HG03558 (cell line): ENCODE measurements around the gene VAC14.

Source experiments
- ATAC-seq: cut with Tn5 transposase; IDR thresholded peaks from one replicate; pipeline ENCODE4 v1.9.1; 2021; ENCODE audit warnings: moderate number of reproducible peaks; ENCODE audit not compliant: unreplicated experiment; ENCODE audit errors: extremely low read depth

Gene VAC14

GRCh38 chr16:70711211-70712031 is 89.5 kb downstream of the VAC14 start:
- ATAC-seq: no peak

GRCh38 chr16:70710422-70711210 is 90.3 kb downstream of the VAC14 start:
- no peak for ATAC-seq

DNA sequence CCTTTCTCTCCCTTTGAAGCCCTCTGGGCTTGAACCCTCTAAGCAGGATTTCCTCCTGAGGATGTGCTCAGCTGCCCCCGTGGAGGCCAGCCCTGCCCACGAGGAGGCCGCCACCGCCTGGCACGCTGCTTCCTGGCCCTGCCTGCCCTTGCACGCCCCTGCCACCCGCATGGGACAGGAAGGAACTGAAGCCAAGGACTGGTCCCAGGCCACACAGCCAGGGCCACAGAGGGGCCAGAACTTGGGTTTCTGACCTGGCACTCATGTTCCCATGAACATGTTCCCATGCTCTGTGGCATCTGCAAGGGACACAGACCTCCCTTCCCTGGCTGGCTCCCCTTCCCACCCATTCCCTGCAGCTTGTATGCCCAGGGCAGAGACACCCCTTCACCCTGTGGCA is 91.0 kb downstream of the VAC14 start:
- no peak for ATAC-seq

- ATAC-seq: no peak
These were observed 91.5 kb downstream of the VAC14 start for GRCh38 chr16:70709457-70709856.

- ATAC-seq: no peak
These were observed 92.4 kb downstream of the VAC14 start for GRCh38 chr16:70708366-70709246.

- no peak for ATAC-seq
These were observed 94.0 kb downstream of the VAC14 start for GRCh38 chr16:70706948-70707465.

- no peak for ATAC-seq
These were observed 95.9 kb downstream of the VAC14 start for GRCh38 chr16:70705056-70705455.

DNA sequence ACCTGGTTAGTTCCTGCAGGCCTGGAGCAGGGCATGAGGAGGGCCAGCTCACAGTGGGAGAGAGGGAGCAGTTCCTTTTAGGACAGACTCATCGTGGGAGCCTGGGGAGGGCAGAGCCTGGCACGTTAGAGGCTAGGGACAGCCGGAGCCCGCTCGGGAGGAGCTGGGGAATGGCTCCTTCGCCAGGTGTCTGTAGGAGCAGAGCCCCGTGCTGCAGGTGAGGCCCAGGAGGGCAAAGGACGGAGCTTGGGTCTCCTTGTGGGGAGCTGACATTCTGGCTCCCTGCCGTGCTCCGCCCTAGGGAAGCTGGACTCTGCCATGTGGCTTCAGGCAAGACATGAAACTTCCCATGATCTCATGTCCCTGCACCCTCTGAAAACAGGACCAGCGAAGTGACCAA is 96.4 kb downstream of the VAC14 start:
- ATAC-seq: no peak

- ATAC-seq: no peak
These were observed 97.0 kb downstream of the VAC14 start for GRCh38 chr16:70703835-70704381.

DNA sequence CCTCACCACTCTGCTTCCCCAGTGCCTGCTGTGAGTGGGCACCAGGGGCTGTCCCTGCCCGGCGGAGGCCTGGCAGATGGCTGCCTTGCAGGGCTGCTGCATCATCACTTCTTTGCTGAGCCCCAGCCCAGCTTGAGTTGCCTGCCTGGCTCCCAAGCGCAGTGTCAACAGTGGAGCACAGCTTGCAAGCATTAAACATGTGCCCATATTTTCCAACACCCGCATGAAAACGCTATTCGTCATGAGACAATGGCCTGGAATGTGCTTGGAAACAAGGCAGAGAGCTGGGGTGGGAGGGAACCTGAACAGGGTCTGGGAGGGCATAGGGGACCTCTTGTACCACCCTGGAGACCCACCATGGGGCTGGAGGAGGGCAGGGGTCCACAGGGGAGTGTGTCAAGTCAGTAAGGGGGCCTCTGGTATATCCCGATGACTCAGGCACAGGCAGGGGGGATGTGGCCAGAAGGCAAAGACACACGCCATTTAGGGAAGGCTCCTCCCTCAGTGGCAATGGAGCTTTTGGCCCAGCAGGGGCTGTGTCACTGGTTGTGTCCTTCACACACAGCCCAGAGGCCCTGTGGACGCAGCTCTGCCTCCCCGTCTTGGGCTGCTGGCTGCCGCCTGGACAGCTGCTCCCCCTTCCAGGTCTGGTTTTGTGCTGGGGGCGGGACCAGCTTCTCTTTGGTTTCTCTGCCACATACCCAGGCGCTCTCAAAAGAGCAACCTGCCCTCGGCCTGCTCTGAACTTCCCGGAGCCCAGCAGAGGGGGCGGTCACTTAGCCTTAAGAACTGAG is 97.7 kb downstream of the VAC14 start:
- no peak for ATAC-seq

- no peak for ATAC-seq
These were observed 98.3 kb downstream of the VAC14 start for GRCh38 chr16:70702624-70703023.

DNA sequence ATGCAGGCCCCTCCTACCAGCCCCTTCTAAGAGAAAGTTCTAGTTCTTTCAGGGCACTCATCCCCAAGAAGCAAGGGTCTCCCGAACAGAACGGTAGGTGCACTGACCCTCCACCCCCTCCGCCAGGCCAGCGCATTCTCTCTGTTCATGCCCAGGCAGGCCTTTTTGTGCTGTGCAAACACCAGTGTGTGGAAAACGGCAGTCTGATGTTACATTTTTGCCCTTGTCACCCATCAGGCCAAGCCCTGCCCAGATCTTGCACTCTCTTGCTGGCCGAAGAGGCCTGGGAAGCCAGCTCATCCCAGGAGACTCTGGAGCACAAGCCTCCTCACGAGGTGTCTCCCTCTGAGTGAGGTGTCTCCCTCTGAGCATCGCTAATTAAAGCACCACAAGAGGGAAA is 99.0 kb downstream of the VAC14 start:
- no peak for ATAC-seq

DNA sequence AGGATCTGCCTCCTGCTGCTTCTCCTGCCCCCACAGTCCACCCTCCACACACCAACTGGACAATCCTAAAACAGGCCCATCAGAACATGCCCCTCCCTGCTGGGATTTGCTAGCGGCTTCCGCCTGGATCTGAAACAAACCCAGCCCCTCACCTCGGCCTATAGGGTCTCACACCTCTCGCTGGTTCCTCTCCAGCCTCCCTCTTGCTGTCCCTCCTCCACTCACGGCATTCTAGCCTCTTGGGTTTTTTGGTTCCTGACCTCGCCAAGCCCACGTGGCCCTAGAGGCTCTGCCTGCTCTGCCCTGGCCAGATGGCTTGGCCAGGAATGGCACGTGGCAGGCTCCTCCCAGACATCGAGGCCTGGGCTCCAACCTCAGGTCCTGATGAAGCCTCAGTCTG is 99.4 kb downstream of the VAC14 start:
- no peak for ATAC-seq

- ATAC-seq: no peak
These were observed 99.9 kb downstream of the VAC14 start for GRCh38 chr16:70701036-70701435.

DNA sequence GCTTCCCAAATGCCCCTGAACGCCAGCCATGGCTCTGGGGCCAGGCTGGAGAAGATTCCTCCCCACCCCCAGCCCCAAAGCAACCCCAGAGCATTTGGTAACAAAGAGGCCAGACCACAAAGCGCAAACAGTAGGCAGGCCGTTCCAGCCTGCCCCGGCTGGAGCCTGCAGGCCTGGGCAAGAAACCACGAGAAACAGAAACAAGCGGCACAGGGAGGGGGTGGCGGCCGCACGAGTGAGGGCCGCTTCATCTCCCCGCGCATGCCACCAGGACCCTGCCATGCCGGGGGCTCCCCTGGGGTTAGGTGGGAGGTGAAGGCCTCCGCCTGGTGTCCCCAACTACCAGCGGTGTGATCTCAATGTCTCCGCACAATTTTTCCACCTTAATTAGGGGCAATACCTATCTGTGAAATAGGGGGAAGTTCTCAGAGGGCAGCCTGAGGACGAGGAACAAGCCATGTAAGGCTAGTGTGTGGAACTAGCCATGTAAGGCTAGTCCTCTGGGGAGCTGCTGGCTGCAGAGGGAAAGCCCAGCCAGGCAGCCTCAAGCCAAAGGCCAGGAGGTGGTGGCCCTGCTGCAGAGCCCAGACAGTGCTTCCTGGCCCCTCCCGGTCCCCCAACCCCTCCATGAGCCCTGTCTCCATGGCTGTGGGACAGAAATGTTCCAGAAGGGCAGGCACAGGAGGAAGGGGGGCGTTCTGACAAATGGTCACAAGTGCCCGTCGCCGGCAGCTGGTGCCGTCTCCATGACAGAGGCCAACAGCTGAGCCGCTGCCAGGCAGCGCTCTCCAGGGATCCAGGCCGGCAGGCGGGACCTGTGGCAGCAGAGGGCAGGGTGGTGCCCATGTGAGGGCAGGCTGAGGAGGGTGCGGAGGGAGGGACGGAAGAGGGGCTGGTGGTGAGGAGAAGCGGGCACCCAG is 100.6 kb downstream of the VAC14 start:
- ATAC-seq: no peak

- no peak for ATAC-seq
These were observed 101.3 kb downstream of the VAC14 start for GRCh38 chr16:70699696-70700095.

GRCh38 chr16:70698901-70699300 is 102.1 kb downstream of the VAC14 start:
- ATAC-seq: no peak

DNA sequence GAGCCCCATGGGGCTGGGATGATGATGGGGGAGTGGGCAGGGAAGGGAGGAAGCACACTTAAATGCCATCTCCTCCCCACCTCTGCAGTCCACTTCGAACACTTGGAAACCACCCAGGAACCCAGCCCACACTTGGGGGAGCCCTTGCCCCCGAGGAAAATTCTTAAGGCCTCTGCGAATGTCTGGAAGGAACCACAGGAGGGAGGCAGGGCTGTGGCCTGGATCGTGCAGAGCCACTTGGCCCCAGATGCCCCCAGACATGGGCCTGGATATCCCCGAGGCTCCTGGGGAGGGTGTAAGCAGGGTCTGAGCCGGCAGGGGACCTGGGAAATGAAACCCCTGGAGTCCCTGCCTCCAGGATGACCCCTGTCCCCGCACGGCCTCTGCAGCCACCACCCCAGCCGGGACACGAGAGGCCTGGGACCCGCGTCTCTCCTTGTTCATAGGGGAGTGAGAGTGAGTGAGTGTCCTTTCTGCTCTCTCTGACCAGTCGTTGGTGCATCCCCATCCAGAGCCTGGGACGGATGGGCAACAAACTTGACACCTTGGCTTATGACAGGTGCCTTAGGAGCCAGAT is 103.3 kb downstream of the VAC14 start:
- ATAC-seq: no peak
